SK-N-SH (cell line): ENCODE results near the gene CDKN1A.

Source experiments
- CTCF ChIP-seq: fragments of 200-600 bp; sonication (generic); IDR thresholded peaks from 2 replicates; pipeline ENCODE4 v1.6.1; 2017; ENCODE audit warnings: antibody characterized with exemption, mild to moderate bottlenecking, moderate library complexity
- ELF1 ChIP-seq: IDR thresholded peaks from 2 replicates; pipeline ENCODE4 v1.4.0; 2012

GRCh38 chr6:36720251-36721141 lies 42.0 kb downstream of the CDKN1A start:
- TF ChIP-seq CTCF (no peak), ELF1 (no peak)
